Natural killer cell (primary cell): ENCODE measurements around the gene CAPZA1. TPM values are rescaled to one million over a fixed set of nuclear protein-coding genes. Genes with fewer than 3 reads are reported as not detected.

ENCODE experiments used
- ATAC-seq, 3 donors: fragments of 150-1000 bp in 2 of 3; fragments of 200-7000 bp in 1 of 3; cut with Tn5 transposase; 1 replicate in 1 of 3; 2 replicates in 2 of 3; pipeline ENCODE4 v1.10.0; 2021; ENCODE audit warnings: mild to moderate bottlenecking in 2 of 3, moderate library complexity in 2 of 3
- DNase-seq, 2 donors: peaks; one replicate each; pipeline versions ENCODE4 v3.0.0 to v3.0.0-alpha.2; 2013 to 2021; ENCODE audit warnings: mixed read lengths in 1 of 2
- H3K27ac ChIP-seq: one replicate; pipeline ENCODE4 v1.5.1; 2013; ENCODE audit warnings: mild to moderate bottlenecking, low read length
- H3K27me3 ChIP-seq: one replicate; pipeline ENCODE4 v1.6.1; 2013; ENCODE audit warnings: low read length; ENCODE audit not compliant: control insufficient read depth, insufficient read depth
- H3K36me3 ChIP-seq: one replicate; pipeline ENCODE4 v1.6.1; 2013; ENCODE audit warnings: low read length; ENCODE audit not compliant: control insufficient read depth, insufficient read depth
- H3K4me1 ChIP-seq: one replicate; pipeline ENCODE4 v1.6.1; 2013; ENCODE audit warnings: low read length; ENCODE audit not compliant: control insufficient read depth, insufficient read depth
- H3K4me3 ChIP-seq: one replicate; pipeline ENCODE4 v1.5.1; 2013; ENCODE audit warnings: low read length
- H3K9me3 ChIP-seq: one replicate; pipeline ENCODE4 v1.6.1; 2013; ENCODE audit warnings: low read length; ENCODE audit not compliant: control insufficient read depth, insufficient read depth
- H3K27ac Mint-ChIP-seq, 2 donors: one replicate each; pipeline ENCODE4 v1.8.0; 2022; ENCODE audit warnings: mild to moderate bottlenecking in 2 of 2, mixed read lengths in 2 of 2, moderate library complexity in 1 of 2
- H3K27me3 Mint-ChIP-seq, 2 donors: one replicate each; pipeline ENCODE4 v1.8.0; 2022; ENCODE audit warnings: low read depth in 2 of 2, mixed read lengths in 2 of 2
- H3K36me3 Mint-ChIP-seq: one replicate; pipeline ENCODE4 v1.8.0; 2022; ENCODE audit warnings: mixed read lengths
- H3K4me1 Mint-ChIP-seq, 2 donors: one replicate each; pipeline ENCODE4 v1.8.0; 2022; ENCODE audit warnings: mixed read lengths in 2 of 2
- H3K4me3 Mint-ChIP-seq: one replicate; pipeline ENCODE4 v1.8.0; 2022; ENCODE audit warnings: mild to moderate bottlenecking, moderate library complexity, mixed read lengths
- H3K9me3 Mint-ChIP-seq, 2 donors: one replicate each; pipeline ENCODE4 v1.8.0; 2022; ENCODE audit warnings: mixed read lengths in 2 of 2
- CTCF ChIP-seq: fragments of 200-600 bp; IDR thresholded peaks from one replicate; pipeline ENCODE4 v1.8.0; 2022; ENCODE audit warnings: antibody characterized with exemption
- WGBS: methylation state at CpG from one replicate; pipeline ENCODE4 v1.1.7; 2013; ENCODE audit warnings: missing lambda C conversion rate; ENCODE audit not compliant: insufficient coverage; 5-methylcytosine and 5-hydroxymethylcytosine counted together
- intact Hi-C: fragments of 100-400 bp; cut with micrococcal nuclease; formaldehyde crosslinking; loops from one replicate; pipeline ENCODE4 v1.14.2; 2022
- total RNA-seq, 4 donors: library from RNA; stranded (reverse); fragments of 120-200 nt in 1 of 4; gene quantifications; one replicate each; pipeline versions ENCODE4 v1.2.3 to v1.2.4, GENCODE V29; 2013 to 2022

The CAPZA1 gene
- total RNA-seq, 3 donors from 2014 or later (not counting 1 experiment from before 2014, with no cell fraction given): 231 to 244 (median 233) TPM

DNA sequence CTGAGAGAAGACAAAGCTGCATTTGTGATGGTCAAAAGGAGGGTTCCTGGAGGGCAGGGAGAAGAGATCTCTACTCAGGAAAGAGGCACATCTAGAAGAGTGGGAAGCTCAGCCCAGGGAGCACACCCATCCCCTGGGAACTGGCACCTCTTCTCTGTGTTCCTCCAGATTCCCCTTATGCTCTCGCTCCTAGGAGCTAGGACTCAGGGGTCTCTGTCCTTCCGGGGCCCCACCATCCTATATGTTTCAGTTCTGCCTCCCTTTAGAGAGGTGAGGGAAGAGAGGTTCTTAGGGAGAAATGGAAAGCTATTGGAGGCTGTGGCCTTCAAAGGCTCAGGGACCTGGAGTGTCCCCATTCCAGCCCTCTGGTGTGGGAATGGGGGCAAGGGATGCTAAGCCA is 100.1 kb downstream of the CAPZA1 start:
- DNase-seq (no peak), ATAC-seq (no peak)
- peaks cover 0 to 19% of the 10 kb centered on the region in 2 donors for H3K27me3 Mint-ChIP-seq
- no peaks in the 10 kb centered on the region for H3K9me3 ChIP-seq
- no peak overlapping the region for H3K27ac ChIP-seq
- H3K4me1 ChIP-seq: peaks cover 34% of the 10 kb centered on the region
- no peak for TF ChIP-seq CTCF
- H3K9me3 Mint-ChIP-seq: no peaks in the 10 kb centered on the region
- peaks cover 8% of the 10 kb centered on the region for H3K27me3 ChIP-seq
- H3K4me1 Mint-ChIP-seq: peaks cover 20 to 29% of the 10 kb centered on the region in 2 donors
- no peak overlapping the region for H3K27ac Mint-ChIP-seq
- 85% methylated on average over 2 of the region's 2 CpGs for WGBS
- no peaks in the 10 kb centered on the region for H3K36me3 ChIP-seq
- no peaks in the 10 kb centered on the region for H3K36me3 Mint-ChIP-seq
- H3K4me3 ChIP-seq: no peak overlapping the region
- no peak overlapping the region for H3K4me3 Mint-ChIP-seq
- intact Hi-C loops: loop anchor here (10.0 kb wide), 2 partner anchors 235 to 325 kb away; partner anchors contain the start of gene SLC16A1

DNA sequence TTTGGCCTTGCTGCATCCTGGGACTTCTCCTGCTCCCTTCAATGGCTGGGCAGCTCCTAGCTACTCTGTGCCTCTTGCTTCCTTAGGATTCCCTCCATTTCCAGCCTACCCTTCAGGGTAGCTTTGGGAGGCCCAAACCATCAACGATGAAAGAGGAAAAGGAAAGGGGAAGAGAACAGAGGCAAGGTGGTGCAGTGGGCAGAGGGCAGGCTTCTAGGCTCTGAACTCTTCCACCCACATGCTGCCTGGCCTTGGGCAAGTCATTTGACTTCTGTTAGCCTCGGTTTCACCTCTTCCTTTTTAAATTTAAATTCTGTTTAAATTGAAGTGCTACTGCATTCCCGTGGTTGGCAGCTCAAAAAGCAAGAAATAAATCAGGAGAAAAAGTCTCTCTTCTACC is 101.2 kb downstream of the CAPZA1 start:
- H3K4me1 ChIP-seq: peaks cover 27% of the 10 kb centered on the region
- Mint-ChIP-seq H3K4me3 (no peak overlapping the region), H3K27me3 (peaks cover 0 to 19% of the 10 kb centered on the region in 2 donors), H3K36me3 (no peaks in the 10 kb centered on the region), H3K27ac (no peak overlapping the region), H3K9me3 (no peaks in the 10 kb centered on the region), H3K4me1 (peaks cover 14 to 23% of the 10 kb centered on the region in 2 donors)
- H3K4me3 ChIP-seq: no peak overlapping the region
- 38% methylated on average over 3 of the region's 3 CpGs for WGBS
- intact Hi-C loops: no loop called here
- no peaks in the 10 kb centered on the region for H3K36me3 ChIP-seq
- DNase-seq (no peak), ATAC-seq (no peak)
- peaks cover 8% of the 10 kb centered on the region for H3K27me3 ChIP-seq
- TF ChIP-seq CTCF: no peak
- H3K9me3 ChIP-seq: no peaks in the 10 kb centered on the region
- H3K27ac ChIP-seq: no peak overlapping the region

Other genes with a start within 250 kb of the CAPZA1 start
- under 1 TPM; 0.07 to 0.94 (median 0.15) TPM for gene CTTNBP2NL, start 223.6 kb upstream of the CAPZA1 start, total RNA-seq
- gene WNT2B, start 110.9 kb upstream of the CAPZA1 start, total RNA-seq: under 1 TPM; 0.16 to 0.20 (median 0.18) TPM
- 10 to 100 TPM; 23.5 to 32.3 (median 30.1) TPM for gene ST7L, start 691 bp upstream of the CAPZA1 start, total RNA-seq
- gene MOV10, start 54.8 kb downstream of the CAPZA1 start, total RNA-seq: 100 to 1,000 TPM in 2 of 3 donors, 10 to 100 TPM in 1; 87.9 to 124 (median 119) TPM
- 100 to 1,000 TPM; 161 to 199 (median 195) TPM for gene RHOC, start 87.3 kb downstream of the CAPZA1 start, total RNA-seq
- gene PPM1J, start 95.5 kb downstream of the CAPZA1 start, total RNA-seq: under 1 TPM in 1 of 3 donors, not detected in 2; 0.26 TPM